BE2C (cell line): Measurements from ENCODE around the gene DSEL.
A peak's percentile ranks its signal among the peaks of the same experiment; 100 is the strongest.

Source experiments
- DNase-seq: peaks from one replicate; pipeline ENCODE4 v3.0.0-alpha.2; 2020
- H3K27me3 ChIP-seq: fragments of 250-450 bp; sonication (Bioruptor Pico); 2 replicates; pipeline ENCODE4 v1.5.1; 2020; ENCODE audit warnings: mild to moderate bottlenecking
- H3K36me3 ChIP-seq: fragments of 250-450 bp; sonication (Bioruptor Pico); 2 replicates; pipeline ENCODE4 v1.5.1; 2020; ENCODE audit warnings: mild to moderate bottlenecking
- H3K4me1 ChIP-seq: fragments of 250-450 bp; sonication (Bioruptor Pico); 2 replicates; pipeline ENCODE4 v1.5.1; 2020
- H3K4me3 ChIP-seq: 2 replicates; pipeline ENCODE4 v1.5.1; 2011; ENCODE audit warnings: low read depth, low read length
- H3K9me3 ChIP-seq: fragments of 250-450 bp; sonication (Bioruptor Pico); 2 replicates; pipeline ENCODE4 v1.5.1; 2020
- TF ChIP-seq, protein P1 (sequence below): IDR thresholded peaks from 2 replicates; pipeline ENCODE4 v1.5.1; 2012; ENCODE audit warnings: mild to moderate bottlenecking, low read depth, low read length

The DSEL gene

GRCh38 chr18:67509741-67510391 lies 6.7 kb downstream of the DSEL start:
- DNase-seq = peak; percentile 11
- Histone ChIP-seq H3K36me3 (no peaks in the 10 kb centered on the region), H3K9me3 (no peaks in the 10 kb centered on the region), H3K4me1 (peaks cover 7% of the 10 kb centered on the region; the same call in 1 of the 2 replicates), H3K27me3 (no peaks in the 10 kb centered on the region), H3K4me3 (peak overlapping the region; percentile 30)
- TF ChIP-seq, protein P1, sequence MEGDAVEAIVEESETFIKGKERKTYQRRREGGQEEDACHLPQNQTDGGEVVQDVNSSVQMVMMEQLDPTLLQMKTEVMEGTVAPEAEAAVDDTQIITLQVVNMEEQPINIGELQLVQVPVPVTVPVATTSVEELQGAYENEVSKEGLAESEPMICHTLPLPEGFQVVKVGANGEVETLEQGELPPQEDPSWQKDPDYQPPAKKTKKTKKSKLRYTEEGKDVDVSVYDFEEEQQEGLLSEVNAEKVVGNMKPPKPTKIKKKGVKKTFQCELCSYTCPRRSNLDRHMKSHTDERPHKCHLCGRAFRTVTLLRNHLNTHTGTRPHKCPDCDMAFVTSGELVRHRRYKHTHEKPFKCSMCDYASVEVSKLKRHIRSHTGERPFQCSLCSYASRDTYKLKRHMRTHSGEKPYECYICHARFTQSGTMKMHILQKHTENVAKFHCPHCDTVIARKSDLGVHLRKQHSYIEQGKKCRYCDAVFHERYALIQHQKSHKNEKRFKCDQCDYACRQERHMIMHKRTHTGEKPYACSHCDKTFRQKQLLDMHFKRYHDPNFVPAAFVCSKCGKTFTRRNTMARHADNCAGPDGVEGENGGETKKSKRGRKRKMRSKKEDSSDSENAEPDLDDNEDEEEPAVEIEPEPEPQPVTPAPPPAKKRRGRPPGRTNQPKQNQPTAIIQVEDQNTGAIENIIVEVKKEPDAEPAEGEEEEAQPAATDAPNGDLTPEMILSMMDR = no peak

GRCh38 chr18:67508146-67508545 lies 8.4 kb downstream of the DSEL start:
- no peaks in the 10 kb centered on the region for H3K9me3 ChIP-seq
- H3K4me1 ChIP-seq = peaks cover 7% of the 10 kb centered on the region; the same call in 1 of the 2 replicates
- no peak for DNase-seq
- TF ChIP-seq, protein P1 = no peak
- H3K36me3 ChIP-seq = no peaks in the 10 kb centered on the region
- no peak overlapping the region for H3K4me3 ChIP-seq
- no peaks in the 10 kb centered on the region for H3K27me3 ChIP-seq

DNA sequence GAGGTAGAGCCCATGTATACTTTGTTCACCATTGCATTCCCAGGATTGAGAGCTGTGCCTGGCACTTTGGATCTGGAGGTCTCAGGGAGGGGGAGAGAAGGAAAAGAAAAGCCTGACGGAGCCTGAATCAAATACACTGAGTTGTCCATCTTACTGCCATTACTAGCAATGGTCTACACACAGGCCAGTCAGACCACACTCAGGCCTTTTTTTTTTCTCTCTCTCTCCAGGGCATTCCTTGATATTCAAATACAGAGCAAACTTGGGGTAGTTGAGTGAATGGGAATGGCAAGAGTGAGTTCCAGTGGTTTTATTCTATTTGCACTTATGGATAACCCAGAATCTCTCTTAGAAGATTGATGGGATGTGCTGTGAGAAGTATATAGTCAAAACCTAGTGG lies 11.8 kb downstream of the DSEL start:
- Histone ChIP-seq H3K4me1 (0 out of 2 replicates have a peak, but pooled peaks cover 3% of the 10 kb centered on the region), H3K4me3 (no peak overlapping the region)

GRCh38 chr18:67500522-67501205 lies 15.9 kb downstream of the DSEL start:
- no peak overlapping the region for H3K4me3 ChIP-seq
- no peak for DNase-seq
- H3K36me3 ChIP-seq = no peaks in the 10 kb centered on the region
- TF ChIP-seq, protein P1 = no peak
- no peaks in the 10 kb centered on the region for H3K27me3 ChIP-seq
- no peaks in the 10 kb centered on the region for H3K4me1 ChIP-seq
- H3K9me3 ChIP-seq = no peaks in the 10 kb centered on the region

More for the DNA sequence above, 11.8 kb downstream of the DSEL start:
- Histone ChIP-seq H3K9me3 (no peaks in the 10 kb centered on the region), H3K36me3 (no peaks in the 10 kb centered on the region), H3K27me3 (no peaks in the 10 kb centered on the region)
- DNase-seq = no peak
- TF ChIP-seq, protein P1 = no peak

DNA sequence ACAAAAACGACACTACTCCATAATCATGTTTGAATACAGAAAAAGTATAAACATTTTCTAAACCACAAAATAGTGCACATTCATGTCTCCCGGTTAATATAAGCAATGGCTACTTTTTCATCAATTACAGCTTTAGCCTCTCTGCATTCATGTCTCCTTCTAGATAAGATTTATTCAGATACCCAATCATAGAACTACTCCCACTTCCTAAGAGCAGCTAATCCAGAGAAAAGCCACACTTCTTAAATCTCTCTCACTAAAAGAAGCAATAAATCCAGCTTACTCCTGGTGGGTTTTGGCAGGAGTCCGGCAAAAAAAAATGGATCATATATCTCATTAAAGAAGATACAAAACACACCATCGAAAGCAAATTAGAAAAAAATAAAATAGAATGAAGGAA lies 20.1 kb downstream of the DSEL start:
- no peaks in the 10 kb centered on the region for H3K36me3 ChIP-seq
- no peaks in the 10 kb centered on the region for H3K9me3 ChIP-seq
- no peak for DNase-seq
- TF ChIP-seq, protein P1 = no peak
- H3K4me3 ChIP-seq = no peak overlapping the region
- no peaks in the 10 kb centered on the region for H3K27me3 ChIP-seq
- H3K4me1 ChIP-seq = no peaks in the 10 kb centered on the region

DNA sequence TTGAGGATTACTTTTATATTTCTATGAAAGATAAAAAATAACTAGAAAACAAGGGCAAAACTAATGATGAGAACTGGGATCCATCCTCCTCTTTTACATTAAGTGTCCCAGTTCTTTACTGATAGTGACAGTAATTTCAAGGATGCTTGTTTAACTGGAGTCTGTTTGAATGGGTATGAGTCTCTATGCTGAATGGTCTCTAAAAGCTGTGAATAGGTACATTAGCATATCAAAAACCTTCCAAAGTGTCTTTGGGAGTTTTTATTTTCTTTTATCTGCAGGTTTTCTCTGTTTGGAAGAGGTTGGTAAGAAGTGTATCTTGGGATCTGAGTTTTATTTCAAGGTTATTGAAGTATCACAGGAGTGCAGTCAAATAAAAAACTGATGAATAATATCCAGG lies 30.0 kb downstream of the DSEL start:
- no peaks in the 10 kb centered on the region for H3K36me3 ChIP-seq
- no peak overlapping the region for H3K4me3 ChIP-seq
- TF ChIP-seq, protein P1 = no peak
- no peaks in the 10 kb centered on the region for H3K27me3 ChIP-seq
- H3K9me3 ChIP-seq = no peaks in the 10 kb centered on the region
- no peaks in the 10 kb centered on the region for H3K4me1 ChIP-seq
- DNase-seq = no peak
